B cell (primary cell): ENCODE data around the gene SSBP1. TPM values are rescaled to one million over a fixed set of nuclear protein-coding genes. Genes with fewer than 3 reads are reported as not detected.

ENCODE experiments used
- ATAC-seq: fragments of 200-7000 bp; cut with Tn5 transposase; one replicate; pipeline ENCODE4 v1.10.0; 2021; ENCODE audit warnings: low read depth, mild to moderate bottlenecking, moderate number of reproducible peaks, moderate library complexity
- CTCF ChIA-PET: fragments of 350-600 bp; sonication (Branson Sonifier 250); formaldehyde crosslinking; loops from one replicate; lab custom pipeline; 2021; ENCODE audit warnings: antibody characterized with exemption, inconsistent platforms; lab: Charles Lee
- POLR2A ChIA-PET: fragments of 350-600 bp; sonication (Branson Sonifier 250); formaldehyde crosslinking; loops from one replicate; lab custom pipeline; 2021; ENCODE audit warnings: antibody characterized with exemption; lab: Charles Lee
- DNase-seq: peaks from one replicate; pipeline ENCODE4 v3.0.0; 2013
- H2AFZ ChIP-seq: 2 replicates; pipeline ENCODE4 v1.6.1; 2012; ENCODE audit warnings: mild to moderate bottlenecking, low read depth, low read length; ENCODE audit not compliant: insufficient read depth, poor library complexity, severe bottlenecking
- H3K27ac ChIP-seq, 2 donors: 1 replicate in 1 of 2; 2 replicates in 1 of 2; pipeline ENCODE4 v1.5.1; 2012 to 2013; ENCODE audit warnings: low read length in 2 of 2, mild to moderate bottlenecking in 2 of 2, moderate library complexity in 1 of 2
- H3K27me3 ChIP-seq, 4 experiments: fragments of 200-600 bp in 1 of 4; sonication (generic) in 1 of 4; replicated peaks in 1 of 4; 1 replicate in 2 of 4; 2 replicates in 2 of 4; pipeline versions ENCODE4 v1.6.1 to v1.7.0; 2013 to 2016; ENCODE audit warnings: low read length in 3 of 4, mild to moderate bottlenecking in 2 of 4, mixed read lengths in 1 of 4, moderate library complexity in 1 of 4; ENCODE audit not compliant: insufficient read depth in 4 of 4, control insufficient read depth in 3 of 4; ENCODE audit errors: control extremely low read depth in 1 of 4
- H3K36me3 ChIP-seq, 2 experiments: replicated peaks in 1 of 2; 1 replicate in 1 of 2; 2 replicates in 1 of 2; pipeline versions ENCODE4 v1.6.1 to v1.7.1; 2013; ENCODE audit warnings: low read length in 1 of 2; ENCODE audit not compliant: insufficient read depth in 2 of 2, control insufficient read depth in 1 of 2; ENCODE audit errors: control extremely low read depth in 1 of 2, extremely low read depth in 1 of 2
- H3K4me1 ChIP-seq, 2 donors: fragments of 200-600 bp in 1 of 2; sonication (generic) in 1 of 2; 1 replicate in 1 of 2; 2 replicates in 1 of 2; pipeline versions ENCODE4 v1.5.1 to v1.6.1; 2013 to 2017; ENCODE audit warnings: low read length in 2 of 2; ENCODE audit not compliant: control insufficient read depth in 2 of 2, insufficient read depth in 2 of 2
- H3K4me2 ChIP-seq: replicated peaks from 2 replicates; pipeline ENCODE3; 2012; ENCODE audit warnings: mild to moderate bottlenecking, low read depth, low read length; ENCODE audit not compliant: poor library complexity, severe bottlenecking
- H3K4me3 ChIP-seq, 5 experiments: fragments of 200-600 bp in 1 of 5; sonication (generic) in 1 of 5; 1 replicate in 3 of 5; 2 replicates in 2 of 5; pipeline versions ENCODE4 v1.5.1 to v1.7.0; 2011 to 2016; ENCODE audit warnings: low read length in 4 of 5, mild to moderate bottlenecking in 4 of 5, low read depth in 2 of 5, control low read depth in 1 of 5, moderate library complexity in 1 of 5; ENCODE audit not compliant: insufficient read depth in 1 of 5; ENCODE audit errors: control extremely low read depth in 1 of 5, extremely low read depth in 1 of 5
- H3K79me2 ChIP-seq: fragments of 200-600 bp; sonication (generic); one replicate; pipeline ENCODE4 v1.6.0; 2016; ENCODE audit warnings: low read length; ENCODE audit not compliant: control insufficient read depth, insufficient read depth
- H3K9ac ChIP-seq: fragments of 200-600 bp; sonication (generic); 2 replicates; pipeline ENCODE4 v1.6.1; 2017; ENCODE audit warnings: mild to moderate bottlenecking, low read length, moderate library complexity
- H3K9me3 ChIP-seq, 3 donors: one replicate each; pipeline versions ENCODE4 v1.6.1 to v1.7.1; 2013; ENCODE audit warnings: low read length in 2 of 3; ENCODE audit not compliant: control insufficient read depth in 2 of 3, insufficient read depth in 1 of 3; ENCODE audit errors: control extremely low read depth in 1 of 3
- H4K20me1 ChIP-seq: 2 replicates; pipeline ENCODE4 v1.6.0; 2012; ENCODE audit warnings: mild to moderate bottlenecking, low read length; ENCODE audit not compliant: insufficient read depth, control insufficient read depth, poor library complexity, severe bottlenecking
- H3K27ac Mint-ChIP-seq: one replicate; pipeline ENCODE4 v1.8.0; 2021; ENCODE audit warnings: mixed read lengths
- H3K27me3 Mint-ChIP-seq: one replicate; pipeline ENCODE4 v1.8.0; 2021; ENCODE audit warnings: mixed read lengths
- H3K4me1 Mint-ChIP-seq: one replicate; pipeline ENCODE4 v1.8.0; 2021; ENCODE audit warnings: mixed read lengths
- H3K4me3 Mint-ChIP-seq: one replicate; pipeline ENCODE4 v1.8.0; 2021; ENCODE audit warnings: mixed read lengths
- H3K9me3 Mint-ChIP-seq: one replicate; pipeline ENCODE4 v1.8.0; 2022; ENCODE audit warnings: mixed read lengths; ENCODE audit not compliant: insufficient read depth
- CTCF ChIP-seq: fragments of 200-600 bp; IDR thresholded peaks from one replicate; pipeline ENCODE4 v1.8.0; 2022; ENCODE audit warnings: antibody characterized with exemption, mild to moderate bottlenecking
- EZH2 ChIP-seq: IDR thresholded peaks from 2 replicates; pipeline ENCODE4 v1.6.1; 2012; ENCODE audit warnings: borderline replicate concordance, low read depth, mild to moderate bottlenecking, moderate library complexity, low read length; ENCODE audit not compliant: insufficient read depth, poor library complexity, severe bottlenecking
- WGBS: methylation state at CpG from one replicate; pipeline ENCODE4 v1.1.5; 2013; ENCODE audit warnings: missing lambda C conversion rate; ENCODE audit not compliant: insufficient coverage; 5-methylcytosine and 5-hydroxymethylcytosine counted together
- intact Hi-C: fragments of 100-400 bp; cut with micrococcal nuclease; formaldehyde crosslinking; loops from one replicate; pipeline ENCODE4 v1.10.0; 2022
- polyA plus RNA-seq: library from polyadenylated mRNA; depleted of rRNA; stranded (reverse); fragments of >200 nt; gene quantifications from 2 replicates; pipeline ENCODE4 v1.2.3, GENCODE V29; 2012
- total RNA-seq, 2 donors: library from RNA; stranded (reverse); fragments of 120-200 nt in 1 of 2; gene quantifications; 1 replicate in 1 of 2; 2 replicates in 1 of 2; pipeline versions ENCODE4 v1.2.3 to v1.2.4, GENCODE V29; 2013 to 2022

The SSBP1 gene
- total and polyA plus RNA-seq, 2 donors (not counting 1 experiment from before 2014, with no cell fraction given): 37.2 to 93.6 TPM

DNA sequence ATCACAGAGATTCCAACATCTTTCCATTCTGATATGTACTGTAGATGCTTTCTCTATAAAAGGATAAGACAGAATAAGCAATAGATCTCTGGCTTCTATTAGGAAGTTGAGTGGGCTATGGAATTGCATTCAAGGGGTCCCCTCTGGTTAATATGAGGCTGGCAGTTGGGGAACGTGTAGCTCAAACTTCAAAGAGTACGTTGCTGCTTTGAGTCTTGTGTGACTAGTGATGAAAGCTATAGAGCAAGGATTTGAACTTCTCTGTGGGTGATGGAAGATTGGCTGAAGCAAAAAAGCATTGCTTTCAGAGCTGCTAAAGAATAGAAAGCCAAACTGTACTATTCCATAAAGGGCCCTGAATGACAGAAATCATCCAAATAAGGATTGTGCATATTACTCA, 23.6 kb upstream of the SSBP1 start:
- no peaks in the 10 kb centered on the region for H3K9me3 ChIP-seq
- no peak overlapping the region for H3K27ac Mint-ChIP-seq
- H3K27me3 Mint-ChIP-seq: no peaks in the 10 kb centered on the region
- H3K79me2 ChIP-seq: no peaks in the 10 kb centered on the region
- no peak for TF ChIP-seq CTCF
- TF ChIP-seq EZH2: no peak
- H3K4me2 ChIP-seq: no peak overlapping the region
- ATAC-seq: no peak
- no peaks in the 10 kb centered on the region for H4K20me1 ChIP-seq
- H3K27ac ChIP-seq: no peak overlapping the region
- H3K4me3 ChIP-seq: no peak overlapping the region
- no peak overlapping the region for H3K9ac ChIP-seq
- H3K27me3 ChIP-seq: no peaks in the 10 kb centered on the region
- H3K4me1 Mint-ChIP-seq: no peaks in the 10 kb centered on the region
- DNase-seq: no peak
- H3K36me3 ChIP-seq: no peaks in the 10 kb centered on the region
- no peak overlapping the region for H2AFZ ChIP-seq
- CTCF ChIA-PET: interaction anchor here (1.3 to 1.8 kb wide), 3 partner anchors 12 to 65 kb away, joined by 5 to 7 read pairs (median 5); partner anchors contain the start of gene SSBP1
- POLR2A ChIA-PET: no interaction called here
- intact Hi-C loops: no loop called here
- H3K9me3 Mint-ChIP-seq: no peaks in the 10 kb centered on the region
- H3K4me3 Mint-ChIP-seq: no peak overlapping the region
- H3K4me1 ChIP-seq: no peaks in the 10 kb centered on the region
- 83% methylated on average over 2 of the region's 2 CpGs for WGBS

- H3K27me3 Mint-ChIP-seq: no peaks in the 10 kb centered on the region
- Histone ChIP-seq H3K27me3 (no peaks in the 10 kb centered on the region), H3K36me3 (no peaks in the 10 kb centered on the region), H3K27ac (no peak overlapping the region), H3K9me3 (no peaks in the 10 kb centered on the region), H3K4me3 (no peak overlapping the region), H4K20me1 (no peaks in the 10 kb centered on the region), H2AFZ (no peak overlapping the region), H3K9ac (no peak overlapping the region), H3K79me2 (no peaks in the 10 kb centered on the region), H3K4me1 (no peaks in the 10 kb centered on the region), H3K4me2 (no peak overlapping the region)
- no peak for ATAC-seq
- no peak overlapping the region for H3K27ac Mint-ChIP-seq
- ChIA-PET POLR2A (no interaction called here), CTCF (interaction anchor here (1.7 kb wide), 1 partner anchor 23 kb away, joined by 7 read pairs; the partner anchor contains the start of gene SSBP1)
- H3K9me3 Mint-ChIP-seq: no peaks in the 10 kb centered on the region
- intact Hi-C loops: no loop called here
- H3K4me1 Mint-ChIP-seq: no peaks in the 10 kb centered on the region
- no peak for DNase-seq
- TF ChIP-seq CTCF (no peak), EZH2 (no peak)
- H3K4me3 Mint-ChIP-seq: no peak overlapping the region
- 83% methylated on average over 1 of the region's 4 CpGs for WGBS
Measured at GRCh38 chr7:141715018-141715417, 23.1 kb upstream of the SSBP1 start.
